Right renal pelvis (tissue), 4 donors: ENCODE measurements around the gene RAB30. TPM values are rescaled to one million over a fixed set of nuclear protein-coding genes. Genes with fewer than 3 reads are reported as not detected.
A peak's percentile ranks its signal among the peaks of the same experiment; 100 is the strongest.
"Not testable (repeated sequence)": the region's sequence is repeated elsewhere in the genome, so short reads cannot be mapped to it uniquely, and the experiment has no call there.

Source experiments
- DNase-seq, 4 donors: peaks; one replicate each; pipeline ENCODE4 v3.0.0-alpha.2; 2013; ENCODE audit warnings: low read depth in 4 of 4, low spot score in 3 of 4, missing footprints in 1 of 4
- polyA plus RNA-seq, 4 donors: library from polyadenylated mRNA; unstranded; fragments of 120-200 nt; gene quantifications; one replicate each; pipeline ENCODE4 v1.2.1, GENCODE V29; 2013; ENCODE audit not compliant: insufficient read length in 4 of 4

RAB30 gene
- polyA plus RNA-seq, 4 donors, result 7.1 to 8.5 (median 8.3) TPM

- no peak for DNase-seq
Observed at GRCh38 chr11:82960779-82961143, 110.9 kb downstream of the RAB30 start.

GRCh38 chr11:82959987-82960778, 111.5 kb downstream of the RAB30 start:
- no peak for DNase-seq

- DNase-seq, result not testable (repeated sequence)
Observed at GRCh38 chr11:82955736-82956453, 115.8 kb downstream of the RAB30 start.

GRCh38 chr11:82950502-82950901, 121.2 kb downstream of the RAB30 start:
- not testable (repeated sequence) for DNase-seq

- no peak for DNase-seq
Observed at GRCh38 chr11:82949352-82949751, 122.3 kb downstream of the RAB30 start.

- no peak for DNase-seq
Observed at GRCh38 chr11:82945682-82946081, 126.0 kb downstream of the RAB30 start.

GRCh38 chr11:82945041-82945440, 126.7 kb downstream of the RAB30 start:
- not testable (repeated sequence) for DNase-seq

- no peak for DNase-seq
Observed at GRCh38 chr11:82944198-82944597, 127.5 kb downstream of the RAB30 start.

- DNase-seq, result not testable (repeated sequence)
Observed at GRCh38 chr11:82943430-82943829, 128.3 kb downstream of the RAB30 start.

GRCh38 chr11:82942376-82942775, 129.3 kb downstream of the RAB30 start:
- DNase-seq, result no peak

GRCh38 chr11:82939456-82939855, 132.2 kb downstream of the RAB30 start:
- DNase-seq, result no peak

- DNase-seq, result no peak
Observed at GRCh38 chr11:82937554-82937953, 134.1 kb downstream of the RAB30 start.

GRCh38 chr11:82936261-82936660, 135.4 kb downstream of the RAB30 start:
- no peak for DNase-seq

- no peak for DNase-seq
Observed at GRCh38 chr11:82932564-82932963, 139.1 kb downstream of the RAB30 start.

GRCh38 chr11:82930734-82931133, 141.0 kb downstream of the RAB30 start:
- no peak for DNase-seq

- no peak for DNase-seq
Observed at GRCh38 chr11:82930229-82930628, 141.5 kb downstream of the RAB30 start.

- DNase-seq, result no peak
Observed at GRCh38 chr11:82929121-82929520, 142.6 kb downstream of the RAB30 start.

GRCh38 chr11:82927264-82927880, 144.3 kb downstream of the RAB30 start:
- peak in 3 of 4 donors; percentile 13 to 24 (median 20) for DNase-seq

- no peak for DNase-seq
Observed at GRCh38 chr11:82924522-82925224, 147.0 kb downstream of the RAB30 start.
